ENCODE measurements around the gene PSMB1. TPM values are rescaled to one million over a fixed set of nuclear protein-coding genes. Genes with fewer than 3 reads are reported as not detected.

PSMB1 gene
- total and polyA plus RNA-seq, 8 donors: 111 to 182 (median 172) TPM

GRCh38 chr6:170590725-170591124 lies 37.6 kb upstream of the PSMB1 start:
- no peak for TF ChIP-seq CTCF (IDR thresholded peaks at IDR 0.05)
- ATAC-seq: no peak

GRCh38 chr6:170584954-170585498 lies 31.9 kb upstream of the PSMB1 start:
- peak; percentile 49 for ATAC-seq
- intact Hi-C loops (cut with DNase I): no loop called here
- TF ChIP-seq CTCF (IDR thresholded peaks at IDR 0.05): no peak
- peak overlapping the region; percentile 86 to 98 for H3K4me3 ChIP-seq
- peaks cover 0 to 32% of the 10 kb centered on the region in 2 donors for H3K36me3 ChIP-seq
- H3K4me1 ChIP-seq: peaks cover 8 to 19% of the 10 kb centered on the region in 2 donors
- peak overlapping the region; percentile 78 to 94 for H3K27ac ChIP-seq
- DNase-seq: peak in 2 of 4 donors; percentile 10 to 58
- no peaks in the 10 kb centered on the region for H3K9me3 ChIP-seq
- no peaks in the 10 kb centered on the region for H3K27me3 ChIP-seq

More at GRCh38 chr6:170590725-170591124, 37.6 kb upstream of the PSMB1 start:
- no peak overlapping the region for H3K4me3 ChIP-seq
- no peak overlapping the region for H3K27ac ChIP-seq
- no peak for DNase-seq
- H3K36me3 ChIP-seq: no peaks in the 10 kb centered on the region
- H3K9me3 ChIP-seq: peaks cover 0 to 20% of the 10 kb centered on the region in 2 donors
- peaks cover 0 to under 1% of the 10 kb centered on the region in 2 donors for H3K4me1 ChIP-seq
- intact Hi-C loops (cut with DNase I): no loop called here
- peaks cover 0 to under 1% of the 10 kb centered on the region in 2 donors for H3K27me3 ChIP-seq

- intact Hi-C loops (cut with DNase I): no loop called here
- H3K27ac ChIP-seq: peak within 1 kb of the TSS; percentile 78 to 94
- TF ChIP-seq CTCF (IDR thresholded peaks at IDR 0.05): no peak
- peak within 1 kb of the TSS; percentile 86 to 98 for H3K4me3 ChIP-seq
- peak; percentile 99 for ATAC-seq
- no peaks in the 10 kb centered on the region for H3K9me3 ChIP-seq
- DNase-seq: peak; percentile 83 to 98 (median 95)
- H3K27me3 ChIP-seq: no peaks in the 10 kb centered on the region
- peaks cover 0 to 39% of the 10 kb centered on the region in 2 donors for H3K36me3 ChIP-seq
- peaks cover 8 to 19% of the 10 kb centered on the region in 2 donors for H3K4me1 ChIP-seq
These were observed 31.3 kb upstream of the PSMB1 start, which contains the start of gene PDCD2 for GRCh38 chr6:170584181-170584953. Gene PDCD2, minus strand, starts transcription at chr6:170584637. Its CDS starts 56 bp downstream, at chr6:170584581.

GRCh38 chr6:170583756-170584180 lies 30.7 kb upstream of the PSMB1 start:
- no peak for ATAC-seq
- Histone ChIP-seq H3K27me3 (no peaks in the 10 kb centered on the region), H3K27ac (peak overlapping the region; percentile 78 to 94), H3K9me3 (no peaks in the 10 kb centered on the region), H3K36me3 (peaks cover 0 to 45% of the 10 kb centered on the region in 2 donors), H3K4me3 (peak overlapping the region; percentile 86 to 98), H3K4me1 (peaks cover 8 to 19% of the 10 kb centered on the region in 2 donors)
- peak in 1 of 2 donors; percentile 24 for TF ChIP-seq CTCF (IDR thresholded peaks at IDR 0.05)
- DNase-seq: peak in 2 of 4 donors; percentile 1 to 2
- intact Hi-C loops (cut with DNase I): no loop called here

GRCh38 chr6:170578909-170579308 lies 25.8 kb upstream of the PSMB1 start:
- ATAC-seq: no peak
- H3K27me3 ChIP-seq: no peaks in the 10 kb centered on the region

More at GRCh38 chr6:170578909-170579308, 25.8 kb upstream of the PSMB1 start:
- DNase-seq: no peak
- Histone ChIP-seq H3K9me3 (no peaks in the 10 kb centered on the region), H3K4me1 (peaks cover 3 to 9% of the 10 kb centered on the region in 2 donors), H3K27ac (no peak overlapping the region), H3K36me3 (peaks cover 0 to 92% of the 10 kb centered on the region in 2 donors), H3K4me3 (no peak overlapping the region)
- no peak for TF ChIP-seq CTCF (IDR thresholded peaks at IDR 0.05)
- intact Hi-C loops (cut with DNase I): no loop called here

Measured in left lung (tissue), 10 donors.